ENCODE data around the gene TSPAN18.

DNA sequence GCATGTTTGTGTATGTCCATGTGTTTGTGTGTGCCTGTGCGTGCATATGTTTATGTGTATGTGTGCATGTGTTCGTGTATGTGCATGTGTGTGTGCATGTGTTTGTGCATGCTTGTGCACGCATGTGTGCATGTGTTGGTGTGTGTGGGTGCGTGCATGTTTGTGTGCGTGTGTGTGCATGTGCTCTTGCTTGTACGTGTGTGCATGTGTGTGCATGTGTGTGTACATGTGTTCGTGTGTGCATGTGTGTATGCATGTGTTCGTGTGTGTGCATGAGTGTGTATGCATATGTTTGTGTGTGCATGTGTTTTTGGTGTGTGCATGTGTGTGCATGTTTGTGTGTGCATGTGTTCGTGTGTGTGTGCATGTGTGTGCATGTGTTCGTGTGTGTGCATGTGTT, 63.4 kb downstream of the TSPAN18 start:
- TF ChIP-seq CTCF (tag by site-specific recombination; IDR thresholded peaks at IDR 0.05) = no peak
- TF ChIP-seq ZBTB7A (tag by site-specific recombination; IDR thresholded peaks at IDR 0.05; ENCODE audit: low read depth) = no peak
